GM12873 (cell line): ENCODE results near the gene FMNL3.

Source experiments
- CTCF ChIP-seq: IDR thresholded peaks from 2 replicates; pipeline ENCODE4 v1.5.1; 2012; ENCODE audit warnings: low read depth, mild to moderate bottlenecking, moderate library complexity, low read length, control low read depth; ENCODE audit not compliant: insufficient read depth; ENCODE audit errors: missing control alignments

Gene FMNL3

GRCh38 chr12:49627752-49628360, 79.3 kb downstream of the FMNL3 start:
- TF ChIP-seq CTCF: no peak

- TF ChIP-seq CTCF: no peak
These were observed 80.4 kb downstream of the FMNL3 start for GRCh38 chr12:49626836-49627235.

- TF ChIP-seq CTCF: peak; percentile 30
These were observed 80.9 kb downstream of the FMNL3 start for GRCh38 chr12:49626169-49626835.

GRCh38 chr12:49624921-49625577, 82.2 kb downstream of the FMNL3 start:
- no peak for TF ChIP-seq CTCF

- peak; percentile 59 for TF ChIP-seq CTCF
These were observed 83.9 kb downstream of the FMNL3 start, which contains the start of gene PRPF40B for GRCh38 chr12:49623142-49623904. PRPF40B (plus strand) TSS chr12:49623561; CDS start chr12:49623591, 30 bp downstream.

- no peak for TF ChIP-seq CTCF
These were observed 84.6 kb downstream of the FMNL3 start for GRCh38 chr12:49622501-49623141.
